HepG2 (cell line): ENCODE data around the gene TNFSF11.

Source experiments
- CTCF ChIP-seq: sonication (generic); formaldehyde crosslinking; IDR thresholded peaks from 2 replicates; pipeline ENCODE4 v1.5.0; 2020; ENCODE audit warnings: mild to moderate bottlenecking, missing genetic modification reagents, moderate library complexity
- GTF2F1 ChIP-seq: fragments of 150-350 bp; IDR thresholded peaks from 2 replicates; pipeline ENCODE4 v1.6.1; 2014; ENCODE audit warnings: low read length
- ZNF501 ChIP-seq: sonication (generic); formaldehyde crosslinking; IDR thresholded peaks from 2 replicates; pipeline ENCODE4 v1.5.1; 2020; ENCODE audit warnings: mild to moderate bottlenecking, moderate library complexity, missing genetic modification reagents

DNA sequence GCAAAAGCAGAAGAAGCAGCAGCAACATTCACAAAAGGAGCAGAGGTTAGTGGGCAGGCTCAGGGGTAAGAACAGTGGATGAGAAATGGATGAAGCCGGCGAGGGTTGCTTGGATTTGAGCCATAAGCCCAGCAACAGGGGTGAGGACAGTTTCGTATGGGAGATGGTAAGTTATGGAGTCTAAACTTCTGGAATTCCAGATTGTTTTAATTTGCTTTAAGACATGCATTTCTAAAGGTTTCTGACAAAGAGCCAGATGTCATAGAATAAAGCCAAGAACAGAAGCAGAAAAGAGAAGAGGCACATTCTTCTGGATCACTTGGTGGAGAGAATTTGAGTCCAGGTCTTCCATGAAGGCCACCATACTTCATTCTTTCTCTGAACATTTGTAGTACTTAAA is 76.6 kb downstream of the TNFSF11 start:
- no peak for TF ChIP-seq CTCF (CRISPR knock-in tag)
- TF ChIP-seq ZNF501 (CRISPR knock-in tag) = no peak
- no peak for TF ChIP-seq GTF2F1
